Gastrocnemius medialis (tissue), 4 donors: ENCODE results near the gene SERTM2. TPM values are rescaled to one million over a fixed set of nuclear protein-coding genes. Genes with fewer than 3 reads are reported as not detected.

ENCODE experiments used
- ATAC-seq, 2 donors: fragments of 150-250 bp; one replicate each; pipeline ENCODE4 v1.9.1; 2016
- DNase-seq, 2 donors: peaks; one replicate each; pipeline ENCODE4 v3.0.0-alpha.2; 2019
- H3K27ac ChIP-seq, 4 donors: fragments of 200-600 bp; sonication (generic); 1 replicate in 1 of 4; 2 replicates in 3 of 4; pipeline ENCODE4 v1.5.1; 2016 to 2018; ENCODE audit warnings: mild to moderate bottlenecking in 2 of 4, moderate library complexity in 1 of 4
- H3K27me3 ChIP-seq, 3 donors: fragments of 200-600 bp; sonication (generic) in 2 of 3; 1 replicate in 1 of 3; 2 replicates in 2 of 3; pipeline versions ENCODE4 v1.5.1 to v1.6.0; 2016 to 2019; ENCODE audit warnings: mild to moderate bottlenecking in 1 of 3, moderate library complexity in 1 of 3
- H3K36me3 ChIP-seq, 2 donors: fragments of 200-600 bp; sonication (generic) in 1 of 2; one replicate each; pipeline ENCODE4 v1.5.1; 2017 to 2018
- H3K4me1 ChIP-seq, 2 donors: fragments of 200-600 bp; sonication (generic) in 1 of 2; one replicate each; pipeline ENCODE4 v1.5.1; 2016 to 2017; ENCODE audit warnings: mild to moderate bottlenecking in 2 of 2
- H3K4me3 ChIP-seq, 4 donors: fragments of 200-600 bp; sonication (generic) in 3 of 4; 1 replicate in 1 of 4; 2 replicates in 3 of 4; pipeline ENCODE4 v1.5.1; 2016 to 2019; ENCODE audit warnings: mild to moderate bottlenecking in 2 of 4
- H3K9me3 ChIP-seq, 3 donors: fragments of 200-600 bp; sonication (generic) in 2 of 3; 1 replicate in 1 of 3; 2 replicates in 2 of 3; pipeline ENCODE4 v1.5.1; 2016 to 2019
- CTCF ChIP-seq, 5 experiments: fragments of 450-650 bp in 3 of 5; fragments of 200-600 bp in 2 of 5; sonication (generic) in 2 of 5; IDR thresholded peaks in 4 of 5; conservative IDR thresholded peaks in 1 of 5; 1 replicate in 4 of 5; 2 replicates in 1 of 5; pipeline ENCODE4 v1.5.1; 2016 to 2019; ENCODE audit warnings: antibody characterized with exemption in 5 of 5, mild to moderate bottlenecking in 3 of 5, moderate library complexity in 3 of 5
- POLR2A ChIP-seq, 2 donors: fragments of 450-650 bp; IDR thresholded peaks; one replicate each; pipeline ENCODE4 v1.6.1; 2017; ENCODE audit warnings: antibody characterized with exemption in 2 of 2, mild to moderate bottlenecking in 2 of 2, moderate library complexity in 2 of 2
- in situ Hi-C, 4 donors: fragments of 200-750 bp; cut with MboI; loops; one replicate each; pipeline versions ENCODE4 v1.15.0 to v1.8.0; 2017; ENCODE audit warnings: low sequenced_read_pairs in 4 of 4
- intact Hi-C: fragments of 100-400 bp; cut with DNase I; formaldehyde crosslinking; loops from one replicate; pipeline ENCODE4 v1.15.1; 2023; ENCODE audit warnings: low total_unique reads
- total RNA-seq, 4 donors: library from RNA; depleted of rRNA; stranded (reverse); fragments of >200 nt; gene quantifications; one replicate each; pipeline versions ENCODE4 v1.1.0 to v1.2.3, GENCODE V29; 2016

SERTM2 gene
- total RNA-seq, 4 donors from 2014 or later = 0.04 TPM; not detected in 3

- Histone ChIP-seq H3K27ac (no peak overlapping the region), H3K27me3 (peaks cover 0 to under 1% (median 0%) of the 10 kb centered on the region in 3 donors), H3K4me1 (no peaks in the 10 kb centered on the region), H3K9me3 (no peaks in the 10 kb centered on the region), H3K36me3 (no peaks in the 10 kb centered on the region), H3K4me3 (no peak overlapping the region)
- DNase-seq = no peak
- intact Hi-C loops (no loop called here), in situ Hi-C loops (no loop called here)
- no peak for ATAC-seq
- no peak for TF ChIP-seq POLR2A (IDR thresholded peaks at IDR 0.05)
Observed at GRCh38 chrX:111507933-111508332, 3.5 kb upstream of the SERTM2 start.

- H3K4me1 ChIP-seq = no peaks in the 10 kb centered on the region
- H3K36me3 ChIP-seq = no peaks in the 10 kb centered on the region
- no peak overlapping the region for H3K27ac ChIP-seq
- in situ Hi-C loops = no loop called here
- no peak overlapping the region for H3K4me3 ChIP-seq
- TF ChIP-seq CTCF (IDR thresholded peaks at IDR 0.05 in 4 of 5, conservative IDR thresholded peaks at IDR 0.05 in 1 of 5) = no peak
- intact Hi-C loops = no loop called here
- no peaks in the 10 kb centered on the region for H3K9me3 ChIP-seq
- peaks cover 0 to 3% (median 0%) of the 10 kb centered on the region in 3 donors for H3K27me3 ChIP-seq
- DNase-seq (no peak), ATAC-seq (no peak)
Observed at GRCh38 chrX:111515298-111515697, 3.9 kb downstream of the SERTM2 start.

GRCh38 chrX:111518667-111519066, 7.2 kb downstream of the SERTM2 start:
- no peaks in the 10 kb centered on the region for H3K36me3 ChIP-seq
- no peak overlapping the region for H3K27ac ChIP-seq
- in situ Hi-C loops = no loop called here
- no peaks in the 10 kb centered on the region for H3K9me3 ChIP-seq
- H3K4me3 ChIP-seq = no peak overlapping the region
- intact Hi-C loops = no loop called here
- H3K27me3 ChIP-seq = no peaks in the 10 kb centered on the region
- no peak for DNase-seq
- no peaks in the 10 kb centered on the region for H3K4me1 ChIP-seq
- TF ChIP-seq CTCF (IDR thresholded peaks at IDR 0.05 in 4 of 5, conservative IDR thresholded peaks at IDR 0.05 in 1 of 5) (no peak), POLR2A (IDR thresholded peaks at IDR 0.05) (no peak)
- no peak for ATAC-seq

- H3K4me3 ChIP-seq = no peak overlapping the region
- no peak for TF ChIP-seq POLR2A (IDR thresholded peaks at IDR 0.05)
- TF ChIP-seq CTCF (IDR thresholded peaks at IDR 0.05 in 4 of 5, conservative IDR thresholded peaks at IDR 0.05 in 1 of 5) = no peak
- intact Hi-C loops = no loop called here
- no peak for DNase-seq
- no peaks in the 10 kb centered on the region for H3K4me1 ChIP-seq
- H3K36me3 ChIP-seq = no peaks in the 10 kb centered on the region
- no peak overlapping the region for H3K27ac ChIP-seq
- H3K27me3 ChIP-seq = no peaks in the 10 kb centered on the region
- ATAC-seq = no peak
- in situ Hi-C loops = no loop called here
- H3K9me3 ChIP-seq = no peaks in the 10 kb centered on the region
Observed at GRCh38 chrX:111519215-111519614, 7.8 kb downstream of the SERTM2 start.

GRCh38 chrX:111520506-111520905, 9.1 kb downstream of the SERTM2 start:
- H3K27me3 ChIP-seq = peaks cover 0 to 2% (median 0%) of the 10 kb centered on the region in 3 donors
- intact Hi-C loops = no loop called here
- in situ Hi-C loops = loop anchor here in 1 of 4 donors (10.0 kb wide), 1 partner anchor 56 kb away; no protein-coding TSS in a partner anchor
- H3K9me3 ChIP-seq = no peaks in the 10 kb centered on the region
- H3K4me1 ChIP-seq = no peaks in the 10 kb centered on the region
- no peak for DNase-seq
- no peak overlapping the region for H3K27ac ChIP-seq
- no peaks in the 10 kb centered on the region for H3K36me3 ChIP-seq
- no peak for ATAC-seq
- TF ChIP-seq POLR2A (IDR thresholded peaks at IDR 0.05) = no peak
- no peak for TF ChIP-seq CTCF (IDR thresholded peaks at IDR 0.05 in 4 of 5, conservative IDR thresholded peaks at IDR 0.05 in 1 of 5)
- H3K4me3 ChIP-seq = no peak overlapping the region
